KOPT-K1 (cell line): ENCODE measurements around the gene ROBO3.

Experiments used
- H3K27ac ChIP-seq: fragments of 200-600 bp; sonication (generic); 2 replicates; pipeline ENCODE4 v1.5.1; 2016; ENCODE audit warnings: antibody characterized with exemption, mild to moderate bottlenecking, low read depth, low read length; ENCODE audit not compliant: poor library complexity, severe bottlenecking
- H3K36me3 ChIP-seq: fragments of 200-600 bp; sonication (generic); 2 replicates; pipeline ENCODE4 v1.5.1; 2017; ENCODE audit warnings: antibody characterized with exemption, mild to moderate bottlenecking, low read length, moderate library complexity; ENCODE audit not compliant: insufficient read depth
- H3K9me3 ChIP-seq: fragments of 200-600 bp; sonication (generic); 2 replicates; pipeline ENCODE4 v1.5.1; 2017; ENCODE audit warnings: antibody characterized with exemption, low read length, mild to moderate bottlenecking; ENCODE audit not compliant: insufficient read depth, poor library complexity, severe bottlenecking

Gene ROBO3

DNA sequence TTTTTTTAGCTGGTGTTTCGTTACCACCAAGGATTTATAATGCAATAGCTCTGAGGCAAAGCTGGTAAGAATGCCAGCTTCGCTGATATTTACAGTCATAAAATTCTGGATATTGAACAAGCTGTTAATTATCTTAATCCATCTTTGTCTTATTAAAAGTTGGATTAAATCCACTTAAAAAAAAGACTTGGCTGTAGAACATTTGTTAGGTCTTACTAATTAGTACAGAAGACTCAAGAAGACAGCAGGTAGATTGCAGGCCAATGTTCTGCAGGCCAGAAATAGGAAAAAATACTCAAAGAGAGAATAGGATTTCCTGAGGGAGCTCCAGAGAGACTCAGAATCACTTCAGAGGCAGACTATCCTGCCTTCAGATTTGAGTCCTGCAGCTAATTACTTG lies 24.9 kb downstream of the ROBO3 start:
- Histone ChIP-seq H3K27ac (no peak overlapping the region), H3K9me3 (no peaks in the 10 kb centered on the region), H3K36me3 (no peaks in the 10 kb centered on the region)

DNA sequence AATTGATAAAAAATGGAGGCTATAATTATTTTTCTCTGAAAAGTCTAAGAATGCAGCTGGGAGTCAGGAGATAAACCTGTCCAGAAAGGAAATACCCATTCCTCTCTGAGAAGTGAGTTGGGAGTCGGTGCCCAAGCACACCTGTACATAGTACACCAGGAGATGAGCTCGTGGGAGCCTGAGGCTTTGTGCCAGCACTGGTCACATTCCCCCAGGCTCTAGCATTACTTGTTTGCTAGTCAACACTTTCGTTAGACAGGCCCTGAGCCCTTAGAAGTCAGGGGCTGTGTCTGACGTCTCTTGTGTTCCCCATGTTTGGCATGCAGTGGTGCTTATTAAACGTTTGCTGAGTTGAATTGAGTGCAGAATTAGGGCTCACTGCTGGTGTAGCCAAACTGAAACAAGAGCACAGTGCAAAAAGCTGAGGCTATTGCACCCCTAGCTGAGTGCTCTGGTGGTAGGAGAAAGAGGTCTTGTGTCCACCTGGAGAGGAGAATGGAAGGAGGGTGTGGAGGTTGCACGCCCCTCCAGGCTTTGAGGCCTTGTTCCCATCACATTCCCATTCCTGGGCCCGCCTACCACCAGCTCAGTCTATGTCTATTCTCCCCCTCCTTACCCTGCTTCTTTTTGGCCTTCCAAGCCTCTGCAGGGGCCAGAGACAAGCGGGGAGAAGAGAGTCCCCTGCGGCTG lies 25.6 kb downstream of the ROBO3 start:
- no peak overlapping the region for H3K27ac ChIP-seq
- no peaks in the 10 kb centered on the region for H3K36me3 ChIP-seq
- H3K9me3 ChIP-seq, result no peaks in the 10 kb centered on the region

DNA sequence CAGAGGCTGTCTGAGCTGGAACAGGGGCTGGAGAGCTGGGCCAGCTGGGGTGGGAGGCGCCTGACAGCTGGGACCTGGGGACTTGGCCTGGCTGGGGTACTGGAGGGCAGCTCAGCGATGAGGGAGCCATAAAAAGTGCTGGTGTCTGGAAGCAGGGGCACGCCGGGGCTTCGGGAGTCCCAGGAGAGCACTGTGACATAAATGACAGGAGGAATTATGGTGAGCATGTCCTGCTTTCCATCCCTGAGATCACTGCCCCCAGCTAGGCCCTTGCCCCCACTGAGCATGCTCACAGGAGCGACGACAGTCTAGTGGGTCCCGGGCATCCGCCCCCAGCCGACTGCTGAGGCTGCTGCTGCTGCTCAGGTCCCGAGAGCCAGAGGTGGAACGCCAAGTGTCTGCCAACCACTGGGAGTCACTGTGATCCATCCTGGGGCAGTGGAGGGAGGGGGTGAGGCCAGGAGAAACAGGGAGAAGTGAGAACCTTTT lies 26.2 kb downstream of the ROBO3 start:
- H3K27ac ChIP-seq, result no peak overlapping the region
- H3K36me3 ChIP-seq, result no peaks in the 10 kb centered on the region
- no peaks in the 10 kb centered on the region for H3K9me3 ChIP-seq

DNA sequence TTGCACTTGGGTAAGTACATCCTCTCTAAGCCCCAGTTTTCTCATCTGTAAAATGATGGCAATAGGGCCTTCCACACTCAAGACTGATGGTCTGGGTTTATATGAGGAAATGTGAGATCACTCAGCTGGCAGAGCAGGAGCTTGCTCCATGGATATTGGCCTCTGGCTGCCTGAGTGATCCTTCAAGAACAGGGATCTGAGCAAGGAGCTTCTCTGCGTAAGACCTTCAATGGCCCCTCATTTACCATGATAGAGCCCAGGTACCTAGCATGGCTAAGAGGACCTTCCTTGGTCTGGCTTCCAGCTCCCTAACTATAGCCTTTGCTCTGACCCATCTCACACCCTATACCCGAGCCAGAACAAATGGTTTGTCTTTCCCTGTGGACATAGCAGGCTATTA lies 26.9 kb downstream of the ROBO3 start:
- Histone ChIP-seq H3K36me3 (no peaks in the 10 kb centered on the region), H3K27ac (no peak overlapping the region), H3K9me3 (no peaks in the 10 kb centered on the region)

DNA sequence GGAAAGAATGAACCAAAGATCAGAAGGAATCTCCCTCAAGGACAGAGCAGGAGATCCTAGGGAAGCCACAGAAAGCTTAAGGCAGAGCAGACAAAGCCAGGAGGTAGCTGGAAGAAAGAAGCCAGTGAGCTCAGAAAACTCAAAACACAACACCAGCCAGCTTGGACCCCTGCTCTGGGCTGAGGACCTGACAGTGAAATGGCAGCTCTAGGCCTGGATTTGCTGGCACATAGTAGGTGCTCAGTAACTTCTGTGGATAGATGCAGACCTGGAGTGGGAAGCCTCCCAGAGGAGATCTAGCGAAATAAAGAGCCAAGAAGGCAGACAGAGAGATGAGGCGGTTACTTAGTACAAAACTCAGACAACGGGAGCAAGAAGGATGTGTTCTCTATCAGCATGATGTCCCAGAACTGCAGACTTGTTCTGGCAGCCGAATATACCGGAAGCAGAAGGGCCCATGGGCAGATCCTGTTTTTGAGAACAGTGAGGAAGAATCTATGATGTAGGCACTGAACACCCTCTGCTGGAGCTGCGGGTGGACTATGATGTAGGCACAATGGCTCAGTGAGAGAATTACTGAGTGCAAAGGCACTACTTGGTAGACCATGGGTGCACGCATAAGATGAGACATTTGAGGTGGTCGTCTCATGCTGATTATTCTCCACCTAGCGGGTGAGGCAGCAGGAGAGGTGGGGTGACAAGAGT lies 27.7 kb downstream of the ROBO3 start:
- Histone ChIP-seq H3K27ac (no peak overlapping the region), H3K9me3 (no peaks in the 10 kb centered on the region)

DNA sequence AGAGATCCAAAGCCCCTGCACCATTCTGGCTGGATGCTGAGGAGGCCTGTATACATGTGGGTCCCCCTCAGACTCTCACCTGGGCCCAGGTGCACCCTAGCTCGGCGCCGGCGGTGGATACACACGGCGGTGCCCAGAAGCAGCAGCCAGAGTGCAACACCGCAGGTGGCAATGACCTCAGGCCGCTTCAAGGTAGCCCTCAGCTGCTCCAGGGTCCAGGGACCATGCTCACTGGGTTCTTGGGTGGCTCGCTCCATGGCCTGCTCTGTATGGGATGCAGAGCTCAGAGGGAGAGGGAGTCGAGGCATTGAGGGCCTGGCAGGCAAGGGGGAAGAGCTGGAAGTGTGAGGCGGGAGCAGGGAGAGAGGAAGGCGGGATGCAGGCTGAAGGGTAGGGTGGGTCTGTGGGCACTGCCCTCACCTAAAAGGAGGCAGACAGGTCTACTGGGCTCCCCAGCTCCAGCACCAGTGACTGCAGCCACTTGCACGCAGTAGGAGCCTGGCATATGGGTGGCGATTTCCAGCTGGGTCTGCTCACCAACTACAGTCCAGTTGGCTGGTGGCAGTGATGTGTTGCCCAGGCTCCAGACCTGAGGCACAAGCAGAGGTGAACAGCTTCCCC lies 28.7 kb downstream of the ROBO3 start:
- no peaks in the 10 kb centered on the region for H3K9me3 ChIP-seq
- H3K27ac ChIP-seq, result no peak overlapping the region
- no peaks in the 10 kb centered on the region for H3K36me3 ChIP-seq

More for the DNA sequence above, 27.7 kb downstream of the ROBO3 start:
- H3K36me3 ChIP-seq, result no peaks in the 10 kb centered on the region

DNA sequence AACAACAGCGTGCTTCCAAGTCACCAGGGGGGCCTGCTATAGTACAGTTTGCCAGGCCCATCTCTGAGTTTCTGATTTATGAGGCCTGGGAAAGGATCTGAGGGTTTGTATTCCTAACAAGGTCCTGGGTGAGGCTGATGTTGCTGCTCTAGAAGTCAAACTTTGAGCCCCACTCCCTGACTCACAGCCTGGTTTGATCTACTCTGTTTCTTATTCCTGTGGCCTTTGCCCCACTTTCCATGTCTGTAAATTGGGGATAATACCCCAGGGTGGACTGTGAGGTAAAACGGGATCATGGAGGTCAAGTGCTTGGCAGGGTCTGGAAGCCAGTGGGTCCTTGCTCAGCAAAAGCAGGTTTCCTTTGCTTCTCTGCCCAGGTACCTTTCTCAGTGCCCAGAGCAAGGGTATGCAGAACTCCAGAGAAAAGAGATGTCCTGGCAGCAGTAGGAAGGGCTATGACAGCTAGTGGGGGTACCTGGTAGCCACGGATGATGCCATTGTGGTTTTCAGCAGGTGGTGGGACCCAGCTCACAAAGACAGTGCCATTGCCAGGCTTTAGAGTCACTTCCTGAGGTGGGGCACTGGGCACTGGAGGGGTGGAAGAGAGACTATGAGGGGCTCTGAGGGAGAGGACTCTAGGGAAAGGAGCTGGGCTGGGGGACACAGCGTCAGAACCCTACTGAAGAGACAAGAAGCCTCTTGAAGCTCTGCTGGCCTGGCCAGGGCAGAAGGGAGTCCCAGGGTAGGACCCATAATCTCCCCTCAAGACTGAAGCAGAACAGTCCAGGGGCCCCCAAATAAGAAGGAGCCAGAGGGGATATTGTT lies 29.6 kb downstream of the ROBO3 start:
- Histone ChIP-seq H3K27ac (no peak overlapping the region), H3K9me3 (no peaks in the 10 kb centered on the region), H3K36me3 (no peaks in the 10 kb centered on the region)

DNA sequence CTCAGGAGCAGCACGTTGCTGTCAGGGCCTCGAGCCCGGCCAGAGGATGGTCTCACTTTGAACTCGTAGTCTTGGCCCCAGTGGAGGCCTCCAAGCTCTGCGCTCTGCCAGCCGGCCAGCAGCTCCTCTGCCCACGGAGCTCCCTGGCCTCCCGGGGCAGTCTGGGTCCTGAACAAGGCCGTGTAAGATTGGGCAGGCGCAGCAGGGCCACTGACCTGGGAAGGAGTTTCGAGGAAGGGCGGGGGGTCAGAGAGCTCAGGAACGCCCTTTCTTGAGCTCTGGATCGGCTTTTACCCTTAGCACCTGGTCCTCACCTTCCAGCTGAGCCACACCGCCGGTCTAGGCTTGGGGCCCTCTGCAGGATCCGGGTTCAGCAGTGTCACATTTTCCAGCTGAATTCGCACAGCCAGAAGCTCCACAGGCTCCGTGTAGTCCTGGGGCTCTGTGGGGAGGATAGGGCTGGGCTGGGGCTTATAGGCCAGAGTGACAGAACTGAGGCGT lies 30.3 kb downstream of the ROBO3 start:
- Histone ChIP-seq H3K36me3 (no peaks in the 10 kb centered on the region), H3K9me3 (no peaks in the 10 kb centered on the region), H3K27ac (no peak overlapping the region)

DNA sequence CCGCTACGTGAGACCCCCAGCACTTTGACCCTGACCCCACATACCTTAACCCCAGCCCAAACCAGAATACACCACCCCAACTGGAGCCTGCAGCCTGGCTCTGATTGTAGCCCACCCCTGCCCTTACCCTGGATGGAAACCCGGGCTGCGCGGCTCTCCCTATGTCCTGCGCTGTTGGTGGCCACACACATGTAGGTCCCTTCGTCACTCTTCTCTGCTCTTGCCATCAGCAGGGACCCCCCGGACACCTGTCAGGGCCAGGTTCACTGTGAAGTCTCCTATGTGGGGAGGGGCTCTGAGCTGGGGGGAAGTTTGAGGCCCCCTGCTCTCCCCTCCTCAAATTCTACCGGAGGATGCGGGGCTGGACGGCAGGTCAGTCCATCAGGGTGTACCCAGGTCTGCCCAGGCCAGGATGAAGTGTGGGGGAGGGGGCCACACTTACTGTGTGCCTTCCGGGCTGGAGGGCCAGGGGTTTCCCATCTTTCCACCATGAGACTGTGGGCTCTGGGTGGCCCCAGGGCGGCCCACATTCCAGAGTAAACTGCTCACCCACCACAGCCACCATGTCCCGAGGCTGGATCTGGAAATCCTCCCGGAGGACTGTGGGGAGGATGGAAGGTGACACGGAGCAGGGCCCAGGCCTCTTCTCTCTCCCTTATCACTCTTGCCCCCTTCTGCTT lies 31.0 kb downstream of the ROBO3 start:
- Histone ChIP-seq H3K36me3 (no peaks in the 10 kb centered on the region), H3K9me3 (no peaks in the 10 kb centered on the region), H3K27ac (no peak overlapping the region)

DNA sequence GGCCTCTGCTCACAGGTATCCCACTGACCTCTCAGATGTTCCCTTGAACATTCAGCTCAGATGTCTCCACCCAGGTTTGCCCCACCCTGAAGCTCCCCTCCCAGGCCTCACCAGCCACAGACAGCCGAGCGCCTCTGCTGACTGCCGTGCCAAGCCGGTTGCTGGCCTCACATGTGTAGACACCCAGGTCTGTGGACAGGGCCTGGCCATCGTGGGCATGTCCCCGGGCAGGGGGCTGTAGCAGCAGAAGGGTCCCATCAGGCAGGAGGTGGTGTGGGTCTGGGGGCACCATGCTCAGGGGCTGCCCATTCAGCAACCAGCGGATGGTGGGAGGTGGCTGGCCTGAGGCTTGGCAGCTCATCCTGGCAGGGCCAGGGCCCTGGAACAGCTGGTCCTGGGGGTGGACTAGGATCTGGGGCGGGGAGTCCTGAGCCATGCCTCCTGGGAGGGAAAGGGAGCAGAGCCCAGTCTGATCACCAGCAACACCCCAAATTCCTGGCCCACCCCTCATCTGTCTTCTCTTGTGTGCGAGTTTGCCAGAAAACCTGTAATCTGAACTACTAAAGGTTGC lies 31.7 kb downstream of the ROBO3 start:
- no peaks in the 10 kb centered on the region for H3K9me3 ChIP-seq
- H3K27ac ChIP-seq, result no peak overlapping the region
- no peaks in the 10 kb centered on the region for H3K36me3 ChIP-seq

DNA sequence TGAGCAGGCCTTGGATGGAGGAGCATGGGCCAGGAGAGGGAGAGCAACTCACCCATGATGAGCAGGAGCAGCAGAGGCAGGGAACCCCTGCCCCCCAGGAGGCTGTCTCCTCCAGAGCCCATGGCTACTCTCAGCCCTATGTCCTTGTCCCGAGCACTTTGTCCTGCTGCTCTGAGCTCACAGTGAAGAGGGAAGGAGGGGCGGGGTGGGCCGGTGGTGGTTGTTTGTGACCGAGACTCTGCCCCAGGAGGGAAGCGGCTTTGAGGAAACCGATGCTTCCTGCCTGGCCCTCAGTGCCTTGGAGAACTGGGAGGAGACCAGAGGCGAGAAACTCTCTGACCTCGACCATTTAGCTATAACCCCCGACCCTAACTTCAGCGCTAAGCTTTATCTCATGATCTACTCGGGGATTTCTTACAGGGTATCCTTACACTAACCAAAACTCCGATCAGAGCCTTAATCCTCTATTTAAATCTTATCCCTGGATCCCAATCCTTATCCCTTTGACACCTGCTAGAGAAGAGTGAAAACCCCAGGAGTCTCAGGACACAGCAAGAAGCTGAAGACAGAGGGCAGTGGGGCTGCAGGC lies 32.5 kb downstream of the ROBO3 start, which contains the start of gene ROBO4:
Gene ROBO4, minus strand, starts transcription at position 192 of the 589 bp plus-strand sequence. Its CDS starts 70 bp downstream, at position 122.
- H3K36me3 ChIP-seq, result no peaks in the 10 kb centered on the region
- H3K27ac ChIP-seq, result no peak within 1 kb of the TSS
- no peaks in the 10 kb centered on the region for H3K9me3 ChIP-seq

DNA sequence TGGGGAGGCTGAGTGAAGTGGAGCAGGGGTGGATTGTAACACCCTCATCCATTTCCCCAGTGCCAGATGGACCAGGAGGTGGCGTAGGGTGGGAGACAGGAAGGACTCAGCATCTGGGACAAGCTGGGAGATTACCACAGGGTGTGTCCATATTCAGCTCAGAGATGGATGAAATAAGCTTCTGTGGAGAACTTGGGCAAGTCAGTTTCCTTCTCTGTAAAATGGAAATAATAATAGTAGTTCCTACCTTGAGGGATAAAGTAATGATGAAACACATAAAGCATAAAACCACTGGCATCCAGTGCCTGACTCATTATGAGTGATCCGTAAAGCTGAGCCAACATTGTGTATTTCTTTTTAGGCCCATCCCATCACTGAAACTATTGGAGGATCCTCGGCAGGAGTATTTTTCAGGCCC lies 33.0 kb downstream of the ROBO3 start:
- Histone ChIP-seq H3K27ac (no peak overlapping the region), H3K36me3 (no peaks in the 10 kb centered on the region), H3K9me3 (no peaks in the 10 kb centered on the region)

DNA sequence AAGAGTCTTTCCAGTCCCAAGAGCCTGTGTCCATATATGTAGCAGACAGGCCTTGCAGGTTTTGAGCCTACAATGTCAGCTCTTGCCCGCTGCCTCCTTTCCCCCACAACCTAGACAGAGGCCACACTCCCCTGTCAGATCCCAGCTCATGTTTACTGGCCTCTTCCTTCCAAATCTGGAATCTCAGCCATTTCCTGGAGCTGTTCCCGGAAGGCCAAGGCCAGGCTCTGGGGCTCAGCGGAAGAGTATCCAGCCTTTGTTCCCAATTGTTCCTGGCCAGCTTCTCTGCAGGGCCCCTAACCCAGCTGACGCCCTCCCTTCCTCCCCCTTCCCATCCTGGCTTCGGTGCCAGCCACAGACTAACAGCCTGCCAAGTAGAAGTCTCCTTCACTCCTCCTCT lies 33.5 kb downstream of the ROBO3 start:
- no peaks in the 10 kb centered on the region for H3K36me3 ChIP-seq
- H3K27ac ChIP-seq, result no peak overlapping the region
- no peaks in the 10 kb centered on the region for H3K9me3 ChIP-seq
